Adrenal gland (tissue), 5 donors: Measurements from ENCODE around the gene CELA1.

ENCODE experiments used
- POLR2A ChIP-seq, 2 donors: fragments of 450-650 bp; IDR thresholded peaks; one replicate each; pipeline ENCODE4 v1.6.1; 2017; ENCODE audit warnings: antibody characterized with exemption in 2 of 2, mild to moderate bottlenecking in 2 of 2, moderate library complexity in 1 of 2
- TF ChIP-seq, protein P1 (sequence below), 6 experiments: fragments of 450-650 bp in 4 of 6; fragments of 200-600 bp in 2 of 6; sonication (generic) in 1 of 6; IDR thresholded peaks; 1 replicate in 5 of 6; 2 replicates in 1 of 6; pipeline versions ENCODE4 v1.5.1 to v1.8.0; 2016 to 2021; ENCODE audit warnings: antibody characterized with exemption in 6 of 6, mild to moderate bottlenecking in 2 of 6, moderate library complexity in 1 of 6
- donor health status: DM: no; HTN: no; CAD: no.

DNA sequence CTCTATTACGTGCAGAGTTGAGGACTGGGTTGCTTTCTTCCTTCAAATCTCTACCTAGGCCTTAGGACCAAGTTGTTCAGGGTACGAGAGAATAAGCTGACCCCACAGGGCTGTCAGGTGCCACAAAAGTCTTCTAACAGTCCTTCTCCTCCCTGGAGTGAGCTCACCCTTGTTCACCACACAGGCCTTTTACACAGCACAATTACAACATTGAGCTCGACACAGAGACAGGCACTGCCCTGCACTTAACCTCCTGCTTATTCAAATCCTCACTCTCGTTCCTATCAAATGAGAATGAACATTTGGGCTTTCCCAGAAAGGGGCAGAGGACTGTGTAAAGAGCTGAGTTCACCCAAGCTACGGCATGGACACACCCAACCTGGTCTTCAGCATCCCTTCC, 42.4 kb upstream of the CELA1 start:
- TF ChIP-seq, protein P1, sequence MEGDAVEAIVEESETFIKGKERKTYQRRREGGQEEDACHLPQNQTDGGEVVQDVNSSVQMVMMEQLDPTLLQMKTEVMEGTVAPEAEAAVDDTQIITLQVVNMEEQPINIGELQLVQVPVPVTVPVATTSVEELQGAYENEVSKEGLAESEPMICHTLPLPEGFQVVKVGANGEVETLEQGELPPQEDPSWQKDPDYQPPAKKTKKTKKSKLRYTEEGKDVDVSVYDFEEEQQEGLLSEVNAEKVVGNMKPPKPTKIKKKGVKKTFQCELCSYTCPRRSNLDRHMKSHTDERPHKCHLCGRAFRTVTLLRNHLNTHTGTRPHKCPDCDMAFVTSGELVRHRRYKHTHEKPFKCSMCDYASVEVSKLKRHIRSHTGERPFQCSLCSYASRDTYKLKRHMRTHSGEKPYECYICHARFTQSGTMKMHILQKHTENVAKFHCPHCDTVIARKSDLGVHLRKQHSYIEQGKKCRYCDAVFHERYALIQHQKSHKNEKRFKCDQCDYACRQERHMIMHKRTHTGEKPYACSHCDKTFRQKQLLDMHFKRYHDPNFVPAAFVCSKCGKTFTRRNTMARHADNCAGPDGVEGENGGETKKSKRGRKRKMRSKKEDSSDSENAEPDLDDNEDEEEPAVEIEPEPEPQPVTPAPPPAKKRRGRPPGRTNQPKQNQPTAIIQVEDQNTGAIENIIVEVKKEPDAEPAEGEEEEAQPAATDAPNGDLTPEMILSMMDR (IDR thresholded peaks at IDR 0.05) = no peak
- TF ChIP-seq POLR2A (IDR thresholded peaks at IDR 0.05) = no peak
